Keratinocyte (primary cell): ENCODE results near the gene ANKFN1.

ENCODE experiments used
- CTCF ChIP-seq, 3 experiments: IDR thresholded peaks in 1 of 3; conservative IDR thresholded peaks in 1 of 3; optimal IDR thresholded peaks in 1 of 3; 2 replicates in 2 of 3; 3 replicates in 1 of 3; pipeline versions ENCODE3 to v1.5.1; 2011; ENCODE audit warnings: low read length in 3 of 3, mild to moderate bottlenecking in 3 of 3, moderate library complexity in 2 of 3, control low read depth in 1 of 3, inconsistent platforms in 1 of 3; ENCODE audit not compliant: insufficient read depth in 2 of 3; ENCODE audit errors: extremely low read depth in 1 of 3
- EZH2 ChIP-seq: IDR thresholded peaks from one replicate; pipeline ENCODE4 v1.6.1; 2012; ENCODE audit warnings: inconsistent platforms, mild to moderate bottlenecking, low read length, moderate library complexity

GRCh38 chr17:56482229-56482628, 329.0 kb downstream of the ANKFN1 start:
- TF ChIP-seq CTCF (optimal IDR thresholded peaks at IDR 0.05 in 1 of 3, IDR thresholded peaks at IDR 0.05 in 1 of 3, conservative IDR thresholded peaks at IDR 0.05 in 1 of 3; ENCODE audit: extremely low read depth in 1 of 3, insufficient read depth in 2 of 3, low read length in 3 of 3) = no peak
- no peak for TF ChIP-seq EZH2
